ENCODE results near the gene RPTOR.

The RPTOR gene

GRCh38 chr17:81003711-81004475 lies 459.3 kb downstream of the RPTOR start:
- no peak for DNase-seq

GRCh38 chr17:81006891-81007290 lies 462.3 kb downstream of the RPTOR start:
- DNase-seq = no peak

GRCh38 chr17:81008140-81008539 lies 463.5 kb downstream of the RPTOR start:
- DNase-seq = no peak

GRCh38 chr17:81009136-81009535 lies 464.5 kb downstream of the RPTOR start:
- no peak for DNase-seq

- DNase-seq = no peak
Measured at GRCh38 chr17:81010935-81011334, 466.3 kb downstream of the RPTOR start.

GRCh38 chr17:81011951-81012350 lies 467.3 kb downstream of the RPTOR start:
- no peak for DNase-seq

GRCh38 chr17:81012574-81013447 lies 468.2 kb downstream of the RPTOR start:
- no peak for DNase-seq

GRCh38 chr17:81013642-81014041 lies 469.0 kb downstream of the RPTOR start:
- DNase-seq = no peak

GRCh38 chr17:81015136-81015535 lies 470.5 kb downstream of the RPTOR start:
- DNase-seq = no peak

Data from C1 segment of cervical spinal cord (tissue), 14 donors.